A549 (cell line): ENCODE measurements around the gene BAIAP3. TPM values are rescaled to one million over a fixed set of nuclear protein-coding genes. Genes with fewer than 3 reads are reported as not detected.

Source experiments
- ATAC-seq, 2 experiments: fragments of 200-7000 bp in 1 of 2; fragments of >200 bp in 1 of 2; cut with Nextera tagmentation in 1 of 2; cut with Tn5 transposase in 1 of 2; 3 replicates each; pipeline versions ENCODE4 v1.8.0 to v1.9.1; 2018 to 2020; ENCODE audit warnings: mild to moderate bottlenecking in 1 of 2, moderate library complexity in 1 of 2
- CTCF ChIA-PET: fragments of 300-600 bp; sonication (Branson Sonifier 250); formaldehyde crosslinking; extraction: SDS; loops from one replicate; lab custom pipeline; 2021; ENCODE audit warnings: antibody characterized with exemption, inconsistent platforms; lab: Yijun Ruan, JAX
- POLR2A ChIA-PET: fragments of 350-600 bp; formaldehyde crosslinking; extraction: SDS; loops from one replicate; lab custom pipeline; 2021; ENCODE audit warnings: antibody characterized with exemption, inconsistent platforms; lab: Yijun Ruan, JAX
- DNase-seq, 2 experiments: peaks; one replicate each; pipeline versions ENCODE4 v3.0.0 to v3.0.0-alpha.2; 2011 to 2016; ENCODE audit warnings: low read depth in 1 of 2, low spot score in 1 of 2
- FAIRE-seq: peaks from 2 replicates; lab custom pipeline; 2011; peaks lifted over from hg19 to GRCh38; lab: Jason Lieb, UNC
- H3K27ac ChIP-seq, 2 experiments: fragments of >200 bp; sonication (Bioruptor Twin); formaldehyde crosslinking; 3 replicates each; pipeline ENCODE4 v1.5.1; 2016 to 2017
- H3K4me1 ChIP-seq: fragments of >200 bp; sonication (Bioruptor Twin); formaldehyde crosslinking; 3 replicates; pipeline ENCODE4 v1.6.1; 2016
- H3K4me2 ChIP-seq: fragments of >200 bp; sonication (Bioruptor Twin); formaldehyde crosslinking; 3 replicates; pipeline ENCODE4 v1.6.1; 2016
- H3K4me3 ChIP-seq: fragments of >200 bp; sonication (Bioruptor Twin); formaldehyde crosslinking; 3 replicates; pipeline ENCODE4 v1.5.1; 2016
- H3K9me3 ChIP-seq: fragments of >200 bp; sonication (Bioruptor Twin); formaldehyde crosslinking; 3 replicates; pipeline ENCODE4 v1.6.1; 2016
- EHF ChIP-seq: fragments of 250-450 bp; sonication (Bioruptor Pico); IDR thresholded peaks from 2 replicates; pipeline ENCODE4 v1.5.0; 2020; ENCODE audit warnings: mild to moderate bottlenecking
- HDAC2 ChIP-seq: fragments of 200-600 bp; sonication (generic); IDR thresholded peaks from 2 replicates; pipeline ENCODE4 v1.6.1; 2016
- HOXB13 ChIP-seq: fragments of 250-450 bp; sonication (Bioruptor Pico); IDR thresholded peaks from 2 replicates; pipeline ENCODE4 v1.5.0; 2020; ENCODE audit warnings: low read depth, mild to moderate bottlenecking, moderate library complexity
- JUNB ChIP-seq: fragments of >200 bp; sonication (Bioruptor Twin); formaldehyde crosslinking; IDR thresholded peaks from 2 replicates; pipeline ENCODE4 v1.6.1; 2016
- KDM1A ChIP-seq: fragments of 200-600 bp; sonication (generic); IDR thresholded peaks from 2 replicates; pipeline ENCODE4 v1.6.1; 2016; ENCODE audit warnings: low read depth, mild to moderate bottlenecking
- KDM5A ChIP-seq: fragments of 200-600 bp; sonication (generic); IDR thresholded peaks from 2 replicates; pipeline ENCODE4 v1.6.1; 2016; ENCODE audit warnings: antibody characterized with exemption, mild to moderate bottlenecking
- PHF8 ChIP-seq: fragments of 200-600 bp; sonication (generic); IDR thresholded peaks from 2 replicates; pipeline ENCODE4 v1.6.1; 2016; ENCODE audit warnings: low read depth, mild to moderate bottlenecking, antibody characterized with exemption, moderate library complexity, borderline replicate concordance
- POLR2A ChIP-seq: IDR thresholded peaks from 2 replicates; pipeline ENCODE4 v1.6.1; 2012; ENCODE audit warnings: mild to moderate bottlenecking, low read length
- POLR2AphosphoS2 ChIP-seq: conservative IDR thresholded peaks from 2 replicates; pipeline ENCODE4 v1.6.1; 2012; ENCODE audit warnings: low read length, improper control_type of control experiment, inconsistent platforms
- RARB ChIP-seq: fragments of 250-450 bp; sonication (Bioruptor Pico); IDR thresholded peaks from 2 replicates; pipeline ENCODE4 v1.8.0; 2021; ENCODE audit warnings: mild to moderate bottlenecking, moderate library complexity
- RNF2 ChIP-seq: fragments of 200-600 bp; sonication (generic); IDR thresholded peaks from 2 replicates; pipeline ENCODE4 v1.6.1; 2016; ENCODE audit warnings: low read depth, mild to moderate bottlenecking, antibody characterized with exemption, moderate library complexity, borderline replicate concordance
- SREBF2 ChIP-seq: fragments of 450-650 bp; IDR thresholded peaks from 2 replicates; pipeline ENCODE4 v1.6.1; 2014; ENCODE audit warnings: mild to moderate bottlenecking, moderate library complexity
- WGBS: methylation state at CpG from one replicate; pipeline ENCODE4 v1.1.6; 2017; ENCODE audit errors: missing lambda C conversion rate; 5-methylcytosine and 5-hydroxymethylcytosine counted together
- polyA plus RNA-seq, 4 experiments: library from polyadenylated mRNA; depleted of rRNA in 3 of 4; stranded (reverse); fragments of >200 nt; fragmentation: RNase III in 1 of 4; extraction: RNeasy Plus Mini Kit Qiagen cat#74134 plus additional on column Dnase treatment in 1 of 4; gene quantifications; 2 replicates in 3 of 4; 3 replicates in 1 of 4; pipeline ENCODE4 v1.2.3, GENCODE V29; 2011 to 2017
- TF ChIP-seq, protein P1 (sequence below): fragments of 250-450 bp; sonication (Bioruptor Pico); IDR thresholded peaks from 2 replicates; pipeline ENCODE4 v1.5.0; 2020; ENCODE audit warnings: low read depth, mild to moderate bottlenecking, moderate library complexity
- TF ChIP-seq, protein P2 (sequence below): fragments of >200 bp; sonication (Bioruptor Twin); formaldehyde crosslinking; IDR thresholded peaks from 3 replicates; pipeline ENCODE4 v1.5.1; 2016
- TF ChIP-seq, protein P3 (sequence below): IDR thresholded peaks from 2 replicates; pipeline ENCODE4 v1.6.1; 2012
- TF ChIP-seq, protein P4 (sequence below): fragments of 150-350 bp; IDR thresholded peaks from 2 replicates; pipeline ENCODE4 v1.6.1; 2014; ENCODE audit warnings: low read depth, mild to moderate bottlenecking, low read length
- TF ChIP-seq, protein P5 (sequence below): IDR thresholded peaks from 2 replicates; pipeline ENCODE4 v1.6.1; 2012; ENCODE audit warnings: low read depth, borderline replicate concordance
- TF ChIP-seq, protein P6 (sequence below): fragments of 250-450 bp; sonication (Bioruptor Pico); IDR thresholded peaks from 2 replicates; pipeline ENCODE4 v1.5.0; 2021; ENCODE audit warnings: mild to moderate bottlenecking, moderate library complexity, borderline replicate concordance

The BAIAP3 gene
- polyA plus RNA-seq, 2 of the 4 experiments (the other 2 are of a cell fraction), result 0.31 to 0.32 TPM

DNA sequence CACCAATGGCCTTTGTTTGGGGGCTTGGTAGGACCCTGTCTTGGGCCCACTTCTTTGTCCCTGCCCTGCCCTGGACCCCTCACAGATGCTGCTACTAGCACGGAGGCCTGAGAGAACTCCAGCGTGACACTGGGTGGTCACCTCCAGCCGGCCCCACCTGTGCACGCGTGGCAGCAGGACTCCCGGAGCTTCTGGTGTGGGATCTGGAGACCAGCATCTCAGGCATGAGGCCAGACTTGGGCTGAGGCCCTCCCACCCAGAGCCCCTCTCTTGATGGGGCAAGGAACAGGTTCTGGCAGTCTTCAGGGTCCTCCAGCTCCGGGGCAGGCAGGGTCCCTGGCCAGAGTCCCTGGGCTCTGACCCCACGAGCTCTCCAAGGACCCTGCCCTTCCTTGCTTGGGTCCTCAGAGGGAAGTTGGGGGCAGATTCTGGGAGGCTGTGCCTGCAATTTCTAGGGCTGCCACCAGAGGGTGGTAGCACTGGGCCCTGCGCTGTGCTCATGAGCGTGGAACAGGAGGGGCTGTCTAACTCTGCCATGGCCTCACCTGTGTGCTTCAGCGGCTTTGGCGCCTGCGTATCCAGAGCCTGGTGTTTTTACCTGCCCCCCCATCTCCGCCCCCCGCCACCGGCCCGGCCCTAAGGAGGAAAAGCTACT, 3.1 kb upstream of the BAIAP3 start:
- peak in 1 of 2 experiments; percentile 42; a peak in 3 of 6 replicates for ATAC-seq
- POLR2A ChIA-PET, result interaction anchor here (0.6 kb wide), 1 partner anchor 662 kb away, joined by 6 read pairs; no protein-coding TSS in a partner anchor
- H3K4me1 ChIP-seq, result peaks cover 29% of the 10 kb centered on the region
- no peak for FAIRE-seq
- TF ChIP-seq, protein P1, sequence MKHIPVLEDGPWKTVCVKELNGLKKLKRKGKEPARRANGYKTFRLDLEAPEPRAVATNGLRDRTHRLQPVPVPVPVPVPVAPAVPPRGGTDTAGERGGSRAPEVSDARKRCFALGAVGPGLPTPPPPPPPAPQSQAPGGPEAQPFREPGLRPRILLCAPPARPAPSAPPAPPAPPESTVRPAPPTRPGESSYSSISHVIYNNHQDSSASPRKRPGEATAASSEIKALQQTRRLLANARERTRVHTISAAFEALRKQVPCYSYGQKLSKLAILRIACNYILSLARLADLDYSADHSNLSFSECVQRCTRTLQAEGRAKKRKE, result no peak
- TF ChIP-seq, protein P2, sequence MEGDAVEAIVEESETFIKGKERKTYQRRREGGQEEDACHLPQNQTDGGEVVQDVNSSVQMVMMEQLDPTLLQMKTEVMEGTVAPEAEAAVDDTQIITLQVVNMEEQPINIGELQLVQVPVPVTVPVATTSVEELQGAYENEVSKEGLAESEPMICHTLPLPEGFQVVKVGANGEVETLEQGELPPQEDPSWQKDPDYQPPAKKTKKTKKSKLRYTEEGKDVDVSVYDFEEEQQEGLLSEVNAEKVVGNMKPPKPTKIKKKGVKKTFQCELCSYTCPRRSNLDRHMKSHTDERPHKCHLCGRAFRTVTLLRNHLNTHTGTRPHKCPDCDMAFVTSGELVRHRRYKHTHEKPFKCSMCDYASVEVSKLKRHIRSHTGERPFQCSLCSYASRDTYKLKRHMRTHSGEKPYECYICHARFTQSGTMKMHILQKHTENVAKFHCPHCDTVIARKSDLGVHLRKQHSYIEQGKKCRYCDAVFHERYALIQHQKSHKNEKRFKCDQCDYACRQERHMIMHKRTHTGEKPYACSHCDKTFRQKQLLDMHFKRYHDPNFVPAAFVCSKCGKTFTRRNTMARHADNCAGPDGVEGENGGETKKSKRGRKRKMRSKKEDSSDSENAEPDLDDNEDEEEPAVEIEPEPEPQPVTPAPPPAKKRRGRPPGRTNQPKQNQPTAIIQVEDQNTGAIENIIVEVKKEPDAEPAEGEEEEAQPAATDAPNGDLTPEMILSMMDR, result peak; percentile 30; the same call in 2 of the 3 replicates
- TF ChIP-seq, protein P3, sequence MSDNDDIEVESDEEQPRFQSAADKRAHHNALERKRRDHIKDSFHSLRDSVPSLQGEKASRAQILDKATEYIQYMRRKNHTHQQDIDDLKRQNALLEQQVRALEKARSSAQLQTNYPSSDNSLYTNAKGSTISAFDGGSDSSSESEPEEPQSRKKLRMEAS, result no peak
- no peak for TF ChIP-seq POLR2AphosphoS2
- TF ChIP-seq, all 56 proteins: peak for 1
- H3K9me3 ChIP-seq, result no peaks in the 10 kb centered on the region
- no peak overlapping the region for H3K4me2 ChIP-seq
- WGBS, result 61% methylated on average over 9 of the region's 17 CpGs
- CTCF ChIA-PET, result interaction anchor here (0.8 to 3.8 kb wide), 9 partner anchors 8 to 50 kb away, joined by 3 to 16 read pairs (median 3); no protein-coding TSS in a partner anchor
- DNase-seq, result peak in 1 of 2 experiments; percentile 42
- no peak overlapping the region for H3K4me3 ChIP-seq
- H3K27ac ChIP-seq, result no peak overlapping the region

DNA sequence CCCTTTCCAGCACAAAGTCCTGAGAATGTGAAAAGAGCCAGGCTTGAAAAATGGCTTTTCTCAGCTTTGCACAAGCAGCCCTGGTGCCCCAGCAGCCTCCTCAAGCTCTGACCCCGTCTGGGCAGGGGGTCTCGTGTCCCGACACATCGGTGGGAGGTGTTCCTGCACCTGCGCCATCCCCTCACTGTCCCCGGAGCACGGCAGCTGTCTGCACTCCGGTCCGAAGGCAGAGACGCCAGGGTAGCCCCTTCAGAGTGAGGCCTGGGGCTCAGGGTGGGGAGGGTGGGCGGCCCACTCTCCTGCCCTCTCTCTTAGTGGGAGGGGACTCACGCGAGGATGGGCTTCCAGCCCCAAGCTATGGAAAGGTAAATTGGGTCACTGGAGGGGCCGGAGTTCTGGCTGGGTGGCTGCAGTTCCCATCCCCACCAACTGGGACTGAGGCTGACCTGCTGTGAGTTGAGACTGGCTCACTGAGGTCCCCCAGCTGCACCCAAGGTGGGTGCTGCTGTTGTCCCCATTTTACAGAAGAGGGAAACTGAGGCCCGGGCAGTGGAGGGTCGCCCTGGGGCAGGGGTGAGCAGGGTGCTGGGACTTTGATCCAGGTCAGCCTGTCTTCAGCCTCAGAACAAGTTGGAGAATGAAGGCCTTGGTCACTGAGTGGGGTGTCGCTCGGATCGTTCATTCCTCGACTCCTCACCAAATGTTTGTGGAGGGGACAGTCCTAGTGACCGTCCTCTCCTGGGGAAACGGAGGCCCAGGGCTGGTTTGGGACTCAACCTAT, 2.3 kb upstream of the BAIAP3 start:
- TF ChIP-seq KDM5A (no peak), PHF8 (no peak), RNF2 (no peak), EHF (CRISPR knock-in tag) (no peak), HDAC2 (no peak), JUNB (no peak), POLR2A (no peak), POLR2AphosphoS2 (no peak), RARB (CRISPR knock-in tag) (no peak), KDM1A (no peak), SREBF2 (no peak), HOXB13 (CRISPR knock-in tag) (no peak)
- TF ChIP-seq, protein P4, sequence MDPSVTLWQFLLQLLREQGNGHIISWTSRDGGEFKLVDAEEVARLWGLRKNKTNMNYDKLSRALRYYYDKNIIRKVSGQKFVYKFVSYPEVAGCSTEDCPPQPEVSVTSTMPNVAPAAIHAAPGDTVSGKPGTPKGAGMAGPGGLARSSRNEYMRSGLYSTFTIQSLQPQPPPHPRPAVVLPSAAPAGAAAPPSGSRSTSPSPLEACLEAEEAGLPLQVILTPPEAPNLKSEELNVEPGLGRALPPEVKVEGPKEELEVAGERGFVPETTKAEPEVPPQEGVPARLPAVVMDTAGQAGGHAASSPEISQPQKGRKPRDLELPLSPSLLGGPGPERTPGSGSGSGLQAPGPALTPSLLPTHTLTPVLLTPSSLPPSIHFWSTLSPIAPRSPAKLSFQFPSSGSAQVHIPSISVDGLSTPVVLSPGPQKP, result no peak
- TF ChIP-seq, protein P5, sequence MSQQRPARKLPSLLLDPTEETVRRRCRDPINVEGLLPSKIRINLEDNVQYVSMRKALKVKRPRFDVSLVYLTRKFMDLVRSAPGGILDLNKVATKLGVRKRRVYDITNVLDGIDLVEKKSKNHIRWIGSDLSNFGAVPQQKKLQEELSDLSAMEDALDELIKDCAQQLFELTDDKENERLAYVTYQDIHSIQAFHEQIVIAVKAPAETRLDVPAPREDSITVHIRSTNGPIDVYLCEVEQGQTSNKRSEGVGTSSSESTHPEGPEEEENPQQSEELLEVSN, result no peak
- TF ChIP-seq, protein P6, sequence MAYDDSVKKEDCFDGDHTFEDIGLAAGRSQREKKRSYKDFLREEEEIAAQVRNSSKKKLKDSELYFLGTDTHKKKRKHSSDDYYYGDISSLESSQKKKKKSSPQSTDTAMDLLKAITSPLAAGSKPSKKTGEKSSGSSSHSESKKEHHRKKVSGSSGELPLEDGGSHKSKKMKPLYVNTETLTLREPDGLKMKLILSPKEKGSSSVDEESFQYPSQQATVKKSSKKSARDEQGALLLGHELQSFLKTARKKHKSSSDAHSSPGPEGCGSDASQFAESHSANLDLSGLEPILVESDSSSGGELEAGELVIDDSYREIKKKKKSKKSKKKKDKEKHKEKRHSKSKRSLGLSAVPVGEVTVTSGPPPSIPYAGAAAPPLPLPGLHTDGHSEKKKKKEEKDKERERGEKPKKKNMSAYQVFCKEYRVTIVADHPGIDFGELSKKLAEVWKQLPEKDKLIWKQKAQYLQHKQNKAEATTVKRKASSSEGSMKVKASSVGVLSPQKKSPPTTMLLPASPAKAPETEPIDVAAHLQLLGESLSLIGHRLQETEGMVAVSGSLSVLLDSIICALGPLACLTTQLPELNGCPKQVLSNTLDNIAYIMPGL (CRISPR knock-in tag), result no peak
- WGBS, result 70% methylated on average over 19 of the region's 22 CpGs
- H3K9me3 ChIP-seq, result no peaks in the 10 kb centered on the region
- FAIRE-seq (no peak), ATAC-seq (no peak; a peak in 1 of 6 replicates), DNase-seq (no peak)
- ChIA-PET POLR2A (interaction anchor here (0.6 to 1.3 kb wide), 2 partner anchors 22 to 661 kb away, joined by 6 to 7 read pairs; partner anchors contain the start of gene UBE2I), CTCF (interaction anchor here (1.1 to 3.8 kb wide), 4 partner anchors 11 to 31 kb away, joined by 3 to 16 read pairs (median 4); no protein-coding TSS in a partner anchor)
- no peak overlapping the region for H3K4me3 ChIP-seq
- peaks cover 29% of the 10 kb centered on the region for H3K4me1 ChIP-seq
- H3K4me2 ChIP-seq, result peak overlapping the region; percentile 72
- peak overlapping the region; percentile 47 to 74; a peak in 5 of 6 replicates for H3K27ac ChIP-seq
